Left lobe of liver (tissue), 2 donors: Measurements from ENCODE around the gene NRTN. TPM values are rescaled to one million over a fixed set of nuclear protein-coding genes. Genes with fewer than 3 reads are reported as not detected.
"Not testable (repeated sequence)": the region's sequence is repeated elsewhere in the genome, so short reads cannot be mapped to it uniquely, and the experiment has no call there.

Experiments used
- ATAC-seq: fragments of 200-7000 bp; cut with Tn5 transposase; one replicate; pipeline ENCODE4 v1.9.1; 2020; ENCODE audit warnings: mild to moderate bottlenecking, moderate library complexity
- DNase-seq: peaks from one replicate; pipeline ENCODE4 v3.0.0-alpha.2; 2020; ENCODE audit warnings: low spot score
- total RNA-seq: library from RNA; stranded (reverse); gene quantifications from one replicate; pipeline ENCODE4 v1.2.1, GENCODE V29; 2021
- donor health status: DM: no; HTN: no; CAD: no; lungs with moderate emphysema.
- donor health status: DM: no; HTN: yes; CAD: no.

NRTN gene
- total RNA-seq, 1 donor from 2014 or later, result 16.7 TPM

- ATAC-seq, result no peak
These were observed 27.8 kb downstream of the NRTN start for GRCh38 chr19:5832527-5833216.

GRCh38 chr19:5837761-5838352 is 33.0 kb downstream of the NRTN start:
- ATAC-seq (peak; percentile 57), DNase-seq (no peak)

More at GRCh38 chr19:5832527-5833216, 27.8 kb downstream of the NRTN start:
- DNase-seq, result no peak

GRCh38 chr19:5838353-5839064 is 33.6 kb downstream of the NRTN start:
- ATAC-seq (peak; percentile 48), DNase-seq (no peak)

- ATAC-seq (peak; percentile 74), DNase-seq (no peak)
These were observed 34.5 kb downstream of the NRTN start, which contains the start of gene FUT6 for GRCh38 chr19:5839065-5840017. TSS of gene FUT6 (minus strand) at chr19:5839702. CDS start at chr19:5832567, 7,135 bp downstream.

- DNase-seq, ATAC-seq: not testable (repeated sequence)
These were observed 36.9 kb downstream of the NRTN start for GRCh38 chr19:5841735-5842111.

- no peak for ATAC-seq
- no peak for DNase-seq
These were observed 38.5 kb downstream of the NRTN start for GRCh38 chr19:5843295-5843927.

- DNase-seq (no peak), ATAC-seq (no peak)
These were observed 39.9 kb downstream of the NRTN start for GRCh38 chr19:5844456-5845433.

GRCh38 chr19:5847846-5848245 is 43.0 kb downstream of the NRTN start:
- not testable (repeated sequence) for DNase-seq, ATAC-seq

- not testable (repeated sequence) for DNase-seq, ATAC-seq
These were observed 43.8 kb downstream of the NRTN start for GRCh38 chr19:5848621-5849020.

GRCh38 chr19:5850189-5850588 is 45.3 kb downstream of the NRTN start:
- ATAC-seq (no peak), DNase-seq (no peak)

- DNase-seq, result peak; percentile 70
- peak; percentile 89 for ATAC-seq
These were observed 46.0 kb downstream of the NRTN start for GRCh38 chr19:5850743-5851293.

- no peak for DNase-seq
These were observed 46.4 kb downstream of the NRTN start, which contains the start of gene FUT3 for GRCh38 chr19:5851302-5851701. TSS of gene FUT3 (minus strand) at chr19:5851449.

DNA sequence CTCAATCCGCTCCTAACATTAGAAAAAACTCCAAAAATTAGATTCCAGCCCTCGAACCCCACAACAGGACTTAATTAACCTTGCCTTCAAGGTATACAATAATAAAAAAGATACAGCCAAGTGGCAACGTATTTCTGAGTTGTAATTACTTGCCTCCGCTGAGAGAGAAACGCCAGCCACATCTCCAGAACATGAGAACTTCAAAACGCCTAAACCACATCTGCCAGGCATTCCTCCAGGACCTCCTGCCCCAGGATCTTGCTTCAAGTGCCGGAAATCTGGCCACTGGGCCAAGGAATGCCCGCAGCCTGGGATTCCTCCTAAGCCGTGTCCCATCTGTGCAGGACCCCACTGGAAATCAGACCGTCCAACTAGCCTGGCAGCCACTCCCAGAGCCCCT is 49.3 kb downstream of the NRTN start:
- DNase-seq, ATAC-seq: not testable (repeated sequence)

More at GRCh38 chr19:5851302-5851701, 46.4 kb downstream of the NRTN start, which contains the start of gene FUT3:
- ATAC-seq, result peak; percentile 45

- not testable (repeated sequence) for DNase-seq
These were observed 50.3 kb downstream of the NRTN start for GRCh38 chr19:5855151-5855550.

DNA sequence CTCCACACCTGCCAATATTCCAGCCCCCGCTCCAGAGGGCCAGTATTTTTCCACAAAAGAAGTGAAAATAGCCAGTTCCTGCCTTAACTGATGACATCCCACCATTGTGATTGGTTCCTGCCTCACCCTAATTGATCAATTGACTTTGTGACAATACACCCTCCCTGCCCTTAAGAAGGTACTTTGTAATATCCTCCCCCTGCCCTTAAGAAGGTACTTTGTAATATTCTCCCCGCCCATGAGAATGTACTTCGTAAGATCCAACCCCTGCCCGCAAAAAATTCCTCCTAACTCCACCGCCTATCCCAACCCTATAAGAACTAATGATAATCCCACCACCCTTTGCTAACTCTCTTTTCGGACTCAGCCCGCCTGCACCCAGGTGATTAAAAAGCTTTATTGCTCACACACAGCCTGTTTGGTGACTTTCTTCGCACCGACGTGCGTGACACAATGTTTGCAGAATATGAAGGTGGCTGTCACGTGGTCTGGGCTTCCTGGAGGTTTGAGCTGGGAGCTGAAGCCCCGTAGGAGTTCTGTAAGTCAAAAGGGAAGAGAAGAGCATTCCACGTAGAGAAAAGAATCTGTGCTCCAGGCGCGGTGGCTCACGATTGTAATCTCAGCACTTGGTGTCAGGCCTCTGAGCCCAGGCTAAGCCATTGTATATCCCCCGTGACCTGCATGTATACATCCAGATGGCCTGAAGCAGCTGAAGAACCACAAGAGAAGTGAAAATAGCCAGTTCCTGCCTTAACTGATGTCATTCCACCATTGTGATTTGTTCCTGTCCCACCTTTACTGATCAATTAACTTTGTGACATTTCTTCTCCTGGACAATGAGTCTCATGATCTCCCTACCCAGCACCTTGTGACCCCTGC is 52.6 kb downstream of the NRTN start:
- ATAC-seq, result no peak

More at GRCh38 chr19:5855151-5855550, 50.3 kb downstream of the NRTN start:
- not testable (repeated sequence) for ATAC-seq

DNA sequence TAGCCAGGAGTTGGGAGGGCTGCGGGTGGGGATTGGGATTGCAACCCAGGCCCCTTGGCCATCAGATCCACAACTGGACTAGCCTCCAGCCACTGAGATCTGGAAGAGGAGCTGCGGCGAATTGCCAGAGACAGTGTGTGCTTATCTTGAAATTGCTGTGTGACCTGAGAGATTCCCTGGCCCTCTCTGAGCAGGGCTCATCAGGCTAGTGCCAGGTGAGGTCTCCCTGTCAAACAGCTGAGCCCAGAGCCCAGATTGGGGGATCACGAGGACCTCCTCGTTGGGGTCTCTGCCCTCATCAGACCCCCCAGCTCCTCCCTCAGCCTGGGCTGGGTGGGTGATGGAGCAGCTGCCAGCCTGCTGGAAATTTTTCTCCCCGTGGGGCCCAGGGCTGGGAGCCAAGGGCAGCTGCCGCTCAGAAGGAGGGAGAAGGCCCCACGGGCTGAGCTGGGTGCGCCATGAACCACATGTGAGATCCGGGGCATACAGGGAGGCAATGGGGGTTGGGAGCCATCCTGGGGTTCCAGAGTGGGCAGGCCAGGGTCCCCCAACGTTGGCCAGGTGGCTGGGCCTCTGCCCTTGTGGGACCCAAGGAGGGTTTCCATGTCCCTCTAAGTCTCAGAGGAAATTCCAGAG is 58.3 kb downstream of the NRTN start:
- ATAC-seq (no peak), DNase-seq (no peak)

More for the DNA sequence above, 52.6 kb downstream of the NRTN start:
- DNase-seq, result no peak
